AG04449 (cell line): Measurements from ENCODE around the gene ULK4.

Experiments
- CTCF ChIA-PET: fragments of 350-600 bp; formaldehyde crosslinking; extraction: SDS; loops from one replicate; lab custom pipeline; 2021; ENCODE audit warnings: antibody characterized with exemption; lab: Yijun Ruan, JAX
- POLR2A ChIA-PET: fragments of 400-600, 350-600 bp; formaldehyde crosslinking; extraction: SDS; loops from one replicate; lab custom pipeline; 2020; ENCODE audit warnings: antibody characterized with exemption, inconsistent platforms; lab: Yijun Ruan, JAX
- DNase-seq: peaks from one replicate; pipeline ENCODE4 v3.0.0-alpha.2; 2010; ENCODE audit warnings: low read depth, low spot score
- H3K4me3 ChIP-seq: 2 replicates; pipeline ENCODE4 v1.5.1; 2011; ENCODE audit warnings: low read depth, mild to moderate bottlenecking, control low read depth, low read length
- TF ChIP-seq, protein P1 (sequence below): IDR thresholded peaks from one replicate; pipeline ENCODE4 v1.5.1; 2011; ENCODE audit warnings: mild to moderate bottlenecking, moderate library complexity, low read length, control low read depth, inconsistent platforms; ENCODE audit not compliant: insufficient read depth; ENCODE audit errors: missing control alignments

Gene ULK4

GRCh38 chr3:41632700-41633099, 329.2 kb downstream of the ULK4 start:
- no peak overlapping the region for H3K4me3 ChIP-seq
- DNase-seq, result no peak
- TF ChIP-seq, protein P1, sequence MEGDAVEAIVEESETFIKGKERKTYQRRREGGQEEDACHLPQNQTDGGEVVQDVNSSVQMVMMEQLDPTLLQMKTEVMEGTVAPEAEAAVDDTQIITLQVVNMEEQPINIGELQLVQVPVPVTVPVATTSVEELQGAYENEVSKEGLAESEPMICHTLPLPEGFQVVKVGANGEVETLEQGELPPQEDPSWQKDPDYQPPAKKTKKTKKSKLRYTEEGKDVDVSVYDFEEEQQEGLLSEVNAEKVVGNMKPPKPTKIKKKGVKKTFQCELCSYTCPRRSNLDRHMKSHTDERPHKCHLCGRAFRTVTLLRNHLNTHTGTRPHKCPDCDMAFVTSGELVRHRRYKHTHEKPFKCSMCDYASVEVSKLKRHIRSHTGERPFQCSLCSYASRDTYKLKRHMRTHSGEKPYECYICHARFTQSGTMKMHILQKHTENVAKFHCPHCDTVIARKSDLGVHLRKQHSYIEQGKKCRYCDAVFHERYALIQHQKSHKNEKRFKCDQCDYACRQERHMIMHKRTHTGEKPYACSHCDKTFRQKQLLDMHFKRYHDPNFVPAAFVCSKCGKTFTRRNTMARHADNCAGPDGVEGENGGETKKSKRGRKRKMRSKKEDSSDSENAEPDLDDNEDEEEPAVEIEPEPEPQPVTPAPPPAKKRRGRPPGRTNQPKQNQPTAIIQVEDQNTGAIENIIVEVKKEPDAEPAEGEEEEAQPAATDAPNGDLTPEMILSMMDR, result no peak
- POLR2A ChIA-PET, result no interaction called here
- CTCF ChIA-PET, result no interaction called here

- CTCF ChIA-PET, result no interaction called here
- TF ChIP-seq, protein P1, result no peak
- H3K4me3 ChIP-seq, result no peak overlapping the region
- DNase-seq, result no peak
- POLR2A ChIA-PET, result no interaction called here
Measured at GRCh38 chr3:41630708-41631107, 331.2 kb downstream of the ULK4 start.

GRCh38 chr3:41629986-41630385, 331.9 kb downstream of the ULK4 start:
- ChIA-PET POLR2A (no interaction called here), CTCF (no interaction called here)
- TF ChIP-seq, protein P1, result no peak
- H3K4me3 ChIP-seq, result no peak overlapping the region
- no peak for DNase-seq

- no peak overlapping the region for H3K4me3 ChIP-seq
- TF ChIP-seq, protein P1, result no peak
- DNase-seq, result no peak
- ChIA-PET POLR2A (no interaction called here), CTCF (no interaction called here)
Measured at GRCh38 chr3:41629072-41629471, 332.8 kb downstream of the ULK4 start.

GRCh38 chr3:41627477-41628087, 334.3 kb downstream of the ULK4 start:
- ChIA-PET POLR2A (no interaction called here), CTCF (no interaction called here)
- DNase-seq, result no peak
- TF ChIP-seq, protein P1, result no peak
- no peak overlapping the region for H3K4me3 ChIP-seq

DNA sequence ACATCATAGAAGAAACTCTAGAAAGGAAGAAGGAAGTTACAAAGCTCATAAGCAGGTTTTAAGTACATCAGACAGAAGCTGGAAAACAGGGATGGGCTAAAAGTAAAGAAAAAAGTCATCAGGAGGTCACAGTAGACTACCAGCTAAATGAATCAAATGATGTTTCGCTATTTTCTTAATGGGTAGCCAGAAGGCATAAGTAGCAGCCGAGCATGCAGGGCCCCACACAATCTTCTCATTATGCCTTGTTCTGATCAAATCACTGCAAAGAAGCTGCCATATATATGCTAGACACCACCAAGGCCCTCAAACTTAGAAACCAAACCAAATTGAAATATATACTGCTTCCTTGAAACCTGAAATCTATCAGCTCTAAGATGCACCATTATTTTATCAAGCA, 349.1 kb downstream of the ULK4 start:
- POLR2A ChIA-PET, result no interaction called here
- CTCF ChIA-PET, result no interaction called here
- TF ChIP-seq, protein P1, result no peak
- no peak overlapping the region for H3K4me3 ChIP-seq
- no peak for DNase-seq
